Hypothalamus (tissue), 51 donors: Measurements from ENCODE around the gene GDAP2.
"Not testable (repeated sequence)": the region's sequence is repeated elsewhere in the genome, so short reads cannot be mapped to it uniquely, and the experiment has no call there.

Source experiments
- DNase-seq, 51 donors: peaks; one replicate each; lab custom pipeline; 2025; lab: John Stamatoyannopoulos, UW

Gene GDAP2

DNA sequence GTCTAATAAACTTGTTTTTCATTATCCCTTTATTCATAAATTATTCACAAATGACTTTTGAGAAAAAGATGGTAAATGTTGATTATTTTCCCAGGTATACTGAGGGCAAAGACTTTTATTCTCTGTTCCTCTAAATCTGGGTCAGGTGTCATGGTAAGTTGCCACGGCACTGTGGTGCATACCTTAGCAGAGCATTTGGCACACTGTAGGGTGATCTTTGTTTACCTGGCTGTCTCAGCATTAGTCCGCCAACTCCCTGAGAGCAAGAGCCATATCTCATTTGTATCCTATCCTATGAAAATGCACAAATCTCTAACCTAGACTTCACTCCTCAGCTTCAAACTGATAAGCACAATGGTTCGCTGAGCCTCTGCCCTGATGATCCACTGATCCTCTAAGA, 24.9 kb downstream of the GDAP2 start:
- DNase-seq, result no peak

DNA sequence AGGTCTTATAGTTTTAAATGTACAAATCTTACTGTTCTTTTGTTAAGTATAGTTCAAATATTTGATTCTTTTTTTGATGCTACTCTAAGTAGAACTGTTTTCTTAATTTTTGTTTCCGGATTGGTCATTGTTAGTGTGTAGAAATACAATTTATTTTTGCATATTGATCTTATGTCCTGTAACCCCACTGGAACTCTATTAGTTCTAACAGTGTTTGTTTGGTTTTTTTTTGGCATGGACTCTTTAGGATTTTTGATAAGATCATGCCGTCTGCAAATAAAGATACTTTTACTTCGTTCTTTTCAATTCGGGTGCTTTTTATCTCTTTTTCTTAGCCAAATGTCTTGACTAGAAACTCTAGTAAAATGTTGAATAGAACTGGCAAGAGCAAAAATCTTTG, 26.5 kb downstream of the GDAP2 start:
- no peak for DNase-seq

DNA sequence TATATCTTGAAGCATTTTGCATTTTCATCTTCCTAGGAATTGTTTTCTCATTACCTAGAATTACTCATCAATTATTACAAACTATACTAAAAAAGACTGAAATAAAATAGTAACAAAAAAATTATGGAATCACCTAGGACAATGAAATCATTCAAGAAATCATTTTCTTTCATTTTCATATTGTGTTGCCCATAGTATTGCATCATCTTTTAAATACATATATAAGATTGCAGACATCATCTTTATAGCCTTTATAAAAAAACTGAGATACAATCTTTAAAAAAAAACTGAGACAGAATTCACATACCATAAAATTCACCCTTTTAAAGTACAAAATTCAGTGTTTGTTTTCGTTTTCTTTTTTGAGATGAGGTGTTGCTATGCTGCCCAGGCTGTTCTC, 29.6 kb downstream of the GDAP2 start:
- DNase-seq, result no peak

DNA sequence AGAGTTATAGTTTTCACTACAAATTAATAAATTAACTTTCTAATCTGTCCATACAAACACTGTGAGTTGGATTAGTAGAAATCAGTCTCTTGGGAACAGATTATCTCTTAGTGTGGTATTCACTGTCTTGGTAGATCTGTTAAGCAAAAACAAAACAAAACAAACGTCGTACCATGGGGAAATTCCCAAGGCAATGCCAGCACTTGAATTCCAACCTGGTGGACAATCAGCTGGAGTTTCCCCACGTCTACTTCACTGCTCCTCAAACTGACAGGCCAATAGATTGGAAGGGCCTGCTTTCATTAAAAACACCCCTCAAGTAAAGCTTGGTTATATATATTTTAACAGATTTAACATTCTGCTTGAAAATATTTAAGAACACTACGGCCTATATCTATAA, 31.9 kb downstream of the GDAP2 start:
- no peak for DNase-seq

GRCh38 chr1:117895482-117896114, 33.8 kb downstream of the GDAP2 start:
- DNase-seq, result peak in 26 of 51 donors; percentile 1 to 76 (median 18)

DNA sequence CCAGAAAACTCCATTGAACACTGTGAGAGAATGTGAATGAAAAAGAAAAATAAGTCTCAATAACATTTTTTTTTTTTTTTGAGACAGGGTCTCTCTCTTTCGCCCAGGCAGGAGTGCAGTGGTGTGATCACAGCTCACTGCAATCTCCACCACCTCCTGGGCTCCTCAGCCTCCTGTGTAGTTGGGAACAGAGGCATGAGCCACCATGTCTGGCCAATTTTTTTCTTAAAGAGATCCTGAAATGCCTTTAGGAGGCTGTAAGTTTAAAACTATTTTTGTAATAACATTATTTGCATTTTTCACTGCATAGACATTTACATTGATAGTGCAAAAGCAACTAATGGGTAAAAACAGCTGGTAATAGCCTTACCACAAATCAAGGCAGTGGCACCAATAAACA, 35.3 kb downstream of the GDAP2 start:
- DNase-seq, result no peak

DNA sequence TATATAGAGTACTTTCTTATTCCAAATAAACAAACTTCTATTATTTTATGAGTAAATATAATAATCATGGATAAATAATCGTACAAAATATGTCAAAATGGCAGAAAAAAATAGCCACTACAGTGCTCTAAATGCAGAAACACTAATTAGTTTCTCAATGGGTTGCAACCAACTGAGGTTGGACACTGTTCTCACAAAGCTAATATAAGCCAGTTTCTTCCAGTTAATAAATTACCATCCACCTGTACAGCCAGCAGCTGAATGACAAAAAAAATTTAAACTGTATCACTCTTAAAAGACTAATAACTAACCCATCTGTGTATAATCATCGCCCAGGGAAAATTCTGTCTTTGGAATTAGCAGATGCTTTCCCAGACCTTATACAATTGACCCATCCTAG, 36.9 kb downstream of the GDAP2 start:
- no peak for DNase-seq

DNA sequence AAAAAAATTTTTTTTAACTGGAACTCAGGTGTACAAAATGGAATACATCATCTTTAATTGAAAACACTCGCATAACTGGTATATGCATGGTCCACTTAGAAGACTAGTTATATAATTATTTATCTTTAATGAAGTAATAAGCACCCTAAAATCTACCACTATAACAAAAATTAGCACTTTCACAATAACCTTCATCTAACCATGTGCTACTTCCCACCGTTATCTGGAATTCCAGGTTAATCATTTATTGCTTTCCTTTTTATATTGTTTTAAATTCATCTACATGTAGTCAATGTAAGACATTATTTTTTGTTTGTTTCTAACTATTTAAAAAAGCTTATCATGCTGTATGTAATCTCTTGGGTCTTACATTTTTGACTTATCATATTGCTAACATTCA, 39.0 kb downstream of the GDAP2 start:
- DNase-seq, result no peak

GRCh38 chr1:117886101-117886795, 43.2 kb downstream of the GDAP2 start:
- no peak for DNase-seq

DNA sequence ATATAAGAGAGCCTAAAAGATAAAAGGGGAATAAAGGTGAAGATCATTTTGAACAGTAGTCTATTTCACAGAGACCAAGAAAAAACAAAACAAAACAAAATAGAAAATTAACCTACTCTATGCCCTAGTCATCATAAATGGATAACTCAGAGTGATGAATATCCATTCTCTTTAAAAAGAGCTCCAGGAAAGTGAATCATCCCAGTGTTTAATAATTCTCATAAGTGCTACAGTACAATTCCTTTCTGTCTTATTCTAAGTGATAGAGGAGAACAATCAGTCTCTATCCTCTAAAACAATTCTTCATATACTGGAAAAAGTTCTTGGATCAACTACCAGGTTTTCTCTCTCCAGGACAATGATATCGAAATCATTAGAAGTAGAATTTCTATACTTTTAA, 45.8 kb downstream of the GDAP2 start:
- no peak for DNase-seq

- no peak for DNase-seq
Observed at GRCh38 chr1:117879284-117879683, 50.1 kb downstream of the GDAP2 start.

DNA sequence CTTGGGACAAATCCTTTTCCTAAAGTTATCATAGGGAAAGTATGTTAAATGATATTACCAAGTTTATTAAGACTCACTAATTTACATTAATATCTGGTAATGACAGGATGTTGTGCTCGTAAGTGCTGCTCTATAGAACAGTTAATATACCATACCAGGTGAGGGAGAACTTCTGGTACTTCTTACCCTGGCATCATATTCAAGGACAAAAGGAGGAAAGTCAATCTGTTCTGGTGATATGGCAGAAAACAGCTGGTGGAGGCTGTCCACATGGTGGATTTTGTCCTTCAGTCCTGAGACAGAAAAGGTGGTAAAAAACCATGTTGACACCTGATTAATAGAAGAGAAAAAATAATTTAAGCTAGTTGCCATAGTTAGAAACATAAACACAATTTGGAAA, 51.6 kb downstream of the GDAP2 start:
- DNase-seq, result no peak

DNA sequence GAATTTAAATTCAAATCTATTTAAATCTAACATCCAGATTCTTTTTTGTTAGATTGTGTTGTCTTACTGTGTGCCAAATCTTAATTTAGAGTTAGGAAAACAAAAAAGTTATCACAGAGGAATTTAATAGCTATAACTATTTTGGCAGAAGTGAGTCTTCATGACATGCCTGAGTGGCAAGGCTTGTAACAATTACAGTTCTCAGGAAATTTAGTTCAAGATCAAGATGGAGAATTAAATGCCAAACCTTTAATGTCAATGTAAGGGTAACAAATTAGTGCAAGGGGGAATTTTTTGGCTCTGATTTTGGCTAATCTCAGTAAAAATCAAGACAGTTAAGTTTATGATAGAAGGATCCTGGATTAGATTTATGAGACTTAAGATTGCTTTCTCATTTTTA, 58.4 kb downstream of the GDAP2 start:
- DNase-seq, result no peak

- no peak for DNase-seq
Observed at GRCh38 chr1:117861694-117862093, 67.7 kb downstream of the GDAP2 start.

DNA sequence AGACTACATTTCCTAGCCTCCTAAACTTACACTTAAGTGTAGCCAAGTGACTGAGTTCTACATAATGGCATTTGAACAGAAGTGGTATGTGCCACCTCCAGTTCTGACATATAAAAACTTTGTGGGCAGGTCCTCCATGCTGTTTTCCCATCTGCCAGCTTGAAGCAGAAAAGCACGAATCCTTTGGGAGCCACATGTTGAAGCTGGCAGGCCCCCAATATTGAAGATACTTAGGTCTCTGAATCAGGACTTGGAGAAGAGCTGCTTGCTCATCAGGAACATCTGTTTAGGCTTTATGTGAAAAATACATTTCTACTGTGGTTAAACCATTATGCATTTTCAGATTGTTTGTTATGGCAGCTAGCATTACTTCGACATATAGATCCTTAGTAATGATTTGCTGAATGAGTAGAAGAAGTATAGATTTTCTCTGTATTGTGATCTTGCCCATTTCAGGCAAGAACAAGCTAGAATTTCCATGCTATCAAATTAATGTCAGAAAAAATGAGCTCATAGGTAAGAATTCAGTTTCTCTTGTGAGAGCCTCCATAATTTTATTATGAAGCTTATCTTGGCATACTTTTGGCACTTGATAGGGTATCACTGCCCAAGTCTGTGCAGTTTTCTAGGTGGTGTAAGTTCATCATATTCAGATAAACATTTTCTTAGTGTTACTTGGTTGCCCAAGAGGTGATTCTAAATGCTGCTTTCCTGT, 68.4 kb downstream of the GDAP2 start:
- DNase-seq, result peak in 1 of 51 donors; percentile 52

GRCh38 chr1:117859901-117860300, 69.5 kb downstream of the GDAP2 start:
- DNase-seq, result no peak

DNA sequence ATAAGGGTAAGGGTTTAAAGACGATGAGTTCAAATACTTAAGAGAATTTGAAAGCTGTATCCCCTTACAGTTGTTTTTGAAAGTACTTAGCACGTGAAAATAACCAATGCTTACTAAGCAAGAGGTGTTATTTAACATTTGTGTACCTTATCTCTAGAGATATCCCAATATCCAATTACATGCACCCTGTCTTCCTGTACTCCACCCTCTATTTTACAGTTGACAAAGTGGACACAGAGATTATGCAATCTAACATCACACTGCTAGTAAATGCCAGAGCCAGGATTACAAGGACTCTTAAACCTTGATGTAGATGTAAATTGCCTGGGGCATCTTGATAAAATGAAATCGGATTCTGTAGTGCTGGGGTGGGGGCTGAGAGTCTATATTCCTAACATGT, 72.0 kb downstream of the GDAP2 start:
- no peak for DNase-seq

DNA sequence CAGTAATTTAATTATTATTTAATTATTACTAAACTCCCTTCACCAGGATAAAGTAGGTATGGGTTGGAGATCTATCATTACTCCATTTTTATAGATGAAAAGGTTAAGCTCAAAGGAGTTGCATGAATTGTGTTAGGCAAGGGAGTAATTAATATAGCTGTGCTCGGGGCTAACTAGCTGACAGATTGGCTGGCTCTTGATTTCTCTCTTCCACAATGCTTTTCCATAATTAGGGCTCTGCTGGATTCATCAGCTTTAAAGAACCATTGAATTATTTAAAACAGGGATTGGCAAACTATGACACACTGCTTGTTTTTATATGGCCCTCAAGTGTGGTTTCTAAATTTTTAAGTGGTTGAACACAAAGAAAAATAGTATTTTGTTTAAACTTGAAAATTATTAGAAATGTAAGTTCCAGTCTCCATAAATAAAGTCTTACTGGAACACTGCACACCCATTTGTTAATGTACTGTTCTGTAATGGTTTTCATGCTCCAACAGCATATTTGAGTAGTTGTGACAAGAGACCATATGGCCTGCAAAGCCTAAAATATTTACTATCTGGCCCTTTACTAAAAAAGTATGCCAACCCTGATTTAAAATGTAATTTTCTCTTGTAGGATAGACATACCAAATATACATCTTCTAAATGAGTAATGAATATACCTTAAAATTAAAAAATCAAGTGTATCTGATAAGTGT, 76.4 kb downstream of the GDAP2 start:
- DNase-seq, result no peak

DNA sequence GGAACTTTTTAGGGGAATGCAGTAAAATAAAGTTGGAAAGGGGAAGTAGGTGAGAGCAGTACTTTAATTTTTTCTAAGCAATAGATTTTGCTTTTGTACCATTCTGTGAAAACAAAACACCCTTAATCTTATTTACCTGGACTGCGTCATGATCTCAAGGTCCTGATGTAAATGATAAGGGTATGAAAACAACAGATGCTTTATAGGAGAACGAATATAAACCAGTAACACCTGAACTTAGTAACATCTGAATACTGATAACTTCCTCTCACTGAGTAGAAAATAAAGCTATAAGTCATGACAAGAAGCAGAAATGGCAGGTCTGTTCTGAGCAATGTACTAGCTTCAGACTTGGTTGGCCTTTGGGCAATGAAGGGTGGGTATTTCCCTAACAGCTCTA, 77.7 kb downstream of the GDAP2 start:
- DNase-seq, result no peak

DNA sequence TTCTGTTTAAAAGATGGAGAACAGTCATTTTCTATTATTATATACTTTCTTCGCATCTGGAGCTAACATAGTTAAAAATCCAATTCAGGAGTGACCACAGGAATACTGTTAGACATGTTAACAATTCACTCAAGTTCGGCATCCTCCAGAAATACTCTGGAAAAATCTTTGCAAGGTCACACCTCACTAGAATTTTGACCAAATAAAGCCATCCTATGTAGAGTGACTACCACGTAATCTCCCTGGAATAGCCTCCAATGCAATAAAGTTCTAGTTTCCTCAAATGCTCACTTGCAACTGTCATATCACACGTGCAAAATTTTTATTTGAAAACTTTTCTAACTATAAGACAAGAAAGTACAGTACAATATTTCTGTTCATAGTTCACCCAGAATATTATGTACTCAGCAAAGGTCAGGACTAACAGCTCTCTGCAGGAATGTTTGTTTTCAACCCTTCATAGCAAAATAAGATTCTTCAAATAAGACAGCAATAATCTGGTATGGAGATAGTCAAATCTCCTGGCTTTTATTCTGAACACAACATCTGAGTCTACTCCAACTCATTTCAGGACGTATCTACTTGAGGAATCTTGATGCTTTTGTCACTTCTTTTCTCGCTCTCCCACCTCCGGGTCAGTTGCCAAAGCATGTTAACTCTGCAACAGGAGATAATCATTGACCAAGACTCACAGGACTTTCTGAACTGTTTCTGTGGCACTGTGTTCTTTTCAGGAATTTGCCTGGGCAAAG, 82.6 kb downstream of the GDAP2 start:
- no peak for DNase-seq

- DNase-seq, result not testable (repeated sequence)
Observed at GRCh38 chr1:117844478-117844877, 84.9 kb downstream of the GDAP2 start.
